ENCODE data around the gene CNBP.

- TF ChIP-seq CTCF (conservative IDR thresholded peaks at IDR 0.05; ENCODE audit: low read depth, low read length) (no peak), RCOR1 (IDR thresholded peaks at IDR 0.05; ENCODE audit: insufficient replicate concordance, low read length) (no peak), POLR2A (IDR thresholded peaks at IDR 0.05; ENCODE audit: low read depth, low read length) (peak; percentile 33; the same call in 1 of the 2 replicates)
Measured at GRCh38 chr3:129182390-129183185, 1.1 kb downstream of the CNBP start.
